Measurements from ENCODE around the gene HLA-DOA. TPM values are rescaled to one million over a fixed set of nuclear protein-coding genes. Genes with fewer than 3 reads are reported as not detected.

HLA-DOA gene
- total RNA-seq, 1 donor, result under 0.01 TPM

DNA sequence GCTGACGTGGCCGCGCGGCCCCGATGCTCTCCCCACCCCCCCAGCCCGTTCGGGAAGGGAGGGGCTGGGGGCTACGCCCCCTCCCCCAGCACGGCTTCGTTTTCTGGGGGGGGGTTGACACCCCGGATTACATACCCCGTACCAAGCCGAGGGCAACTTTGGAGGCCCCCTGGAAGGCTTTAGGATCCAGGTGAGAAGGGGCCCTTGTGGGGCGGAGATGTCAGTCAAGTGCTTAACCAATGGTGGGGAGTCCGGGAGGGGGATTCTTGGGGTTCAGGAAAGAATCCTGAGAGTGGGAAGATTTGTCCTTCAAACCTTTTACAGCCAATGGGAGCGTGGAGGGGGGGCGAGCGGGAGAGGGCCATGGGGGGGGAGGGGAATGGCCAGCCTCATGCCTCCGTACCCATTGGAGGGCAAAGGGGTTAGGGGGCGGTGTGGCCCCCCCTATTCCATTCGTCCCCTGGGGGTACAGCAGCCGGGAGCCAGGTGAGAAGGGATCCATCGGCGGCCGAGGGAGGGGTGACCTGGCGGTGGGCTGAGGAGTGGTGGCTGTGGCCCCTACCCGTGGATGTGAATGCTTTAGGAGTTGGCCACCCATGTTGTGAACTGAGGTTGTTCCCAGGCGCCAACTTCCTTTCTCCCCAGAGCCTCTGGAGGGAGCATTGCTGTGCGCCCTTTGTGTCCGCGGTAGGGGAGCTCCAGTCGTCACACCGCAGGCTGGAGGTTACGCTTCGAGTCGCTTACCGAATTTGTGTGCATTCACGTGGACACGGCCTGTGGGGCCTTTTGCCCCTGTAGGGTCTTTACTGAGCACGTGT, 40.3 kb downstream of the HLA-DOA start:
- H3K4me3 ChIP-seq (ENCODE audit: insufficient read depth, low read length), result peak overlapping the region; percentile 95
- H3K4me1 ChIP-seq (ENCODE audit: insufficient read depth, low read length), result peaks cover 29% of the 10 kb centered on the region
- H3K79me2 ChIP-seq (ENCODE audit: insufficient read depth, low read length), result peaks cover 54% of the 10 kb centered on the region
- H2AFZ ChIP-seq (ENCODE audit: low read length), result peak overlapping the region; percentile 36
- peak overlapping the region; percentile 100 for H3K27ac ChIP-seq (ENCODE audit: low read depth, low read length)
- H3K9me3 ChIP-seq (ENCODE audit: low read depth, low read length), result no peaks in the 10 kb centered on the region
- H4K20me1 ChIP-seq (ENCODE audit: insufficient read depth, low read length), result peaks cover 20% of the 10 kb centered on the region
- peaks cover 19% of the 10 kb centered on the region for H3K36me3 ChIP-seq (ENCODE audit: insufficient read depth, low read length)
- H3K27me3 ChIP-seq (ENCODE audit: insufficient read depth, low read length), result no peaks in the 10 kb centered on the region
- peak overlapping the region; percentile 100 for H3K4me2 ChIP-seq (ENCODE audit: insufficient read depth, low read length)
- TF ChIP-seq, protein P1, sequence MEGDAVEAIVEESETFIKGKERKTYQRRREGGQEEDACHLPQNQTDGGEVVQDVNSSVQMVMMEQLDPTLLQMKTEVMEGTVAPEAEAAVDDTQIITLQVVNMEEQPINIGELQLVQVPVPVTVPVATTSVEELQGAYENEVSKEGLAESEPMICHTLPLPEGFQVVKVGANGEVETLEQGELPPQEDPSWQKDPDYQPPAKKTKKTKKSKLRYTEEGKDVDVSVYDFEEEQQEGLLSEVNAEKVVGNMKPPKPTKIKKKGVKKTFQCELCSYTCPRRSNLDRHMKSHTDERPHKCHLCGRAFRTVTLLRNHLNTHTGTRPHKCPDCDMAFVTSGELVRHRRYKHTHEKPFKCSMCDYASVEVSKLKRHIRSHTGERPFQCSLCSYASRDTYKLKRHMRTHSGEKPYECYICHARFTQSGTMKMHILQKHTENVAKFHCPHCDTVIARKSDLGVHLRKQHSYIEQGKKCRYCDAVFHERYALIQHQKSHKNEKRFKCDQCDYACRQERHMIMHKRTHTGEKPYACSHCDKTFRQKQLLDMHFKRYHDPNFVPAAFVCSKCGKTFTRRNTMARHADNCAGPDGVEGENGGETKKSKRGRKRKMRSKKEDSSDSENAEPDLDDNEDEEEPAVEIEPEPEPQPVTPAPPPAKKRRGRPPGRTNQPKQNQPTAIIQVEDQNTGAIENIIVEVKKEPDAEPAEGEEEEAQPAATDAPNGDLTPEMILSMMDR (IDR thresholded peaks at IDR 0.05; ENCODE audit: extremely low read depth, low read depth, low read length), result peak; percentile 38
- DNase-seq (ENCODE audit: insufficient read length, low spot score, missing footprints), result peak; percentile 94

DNA sequence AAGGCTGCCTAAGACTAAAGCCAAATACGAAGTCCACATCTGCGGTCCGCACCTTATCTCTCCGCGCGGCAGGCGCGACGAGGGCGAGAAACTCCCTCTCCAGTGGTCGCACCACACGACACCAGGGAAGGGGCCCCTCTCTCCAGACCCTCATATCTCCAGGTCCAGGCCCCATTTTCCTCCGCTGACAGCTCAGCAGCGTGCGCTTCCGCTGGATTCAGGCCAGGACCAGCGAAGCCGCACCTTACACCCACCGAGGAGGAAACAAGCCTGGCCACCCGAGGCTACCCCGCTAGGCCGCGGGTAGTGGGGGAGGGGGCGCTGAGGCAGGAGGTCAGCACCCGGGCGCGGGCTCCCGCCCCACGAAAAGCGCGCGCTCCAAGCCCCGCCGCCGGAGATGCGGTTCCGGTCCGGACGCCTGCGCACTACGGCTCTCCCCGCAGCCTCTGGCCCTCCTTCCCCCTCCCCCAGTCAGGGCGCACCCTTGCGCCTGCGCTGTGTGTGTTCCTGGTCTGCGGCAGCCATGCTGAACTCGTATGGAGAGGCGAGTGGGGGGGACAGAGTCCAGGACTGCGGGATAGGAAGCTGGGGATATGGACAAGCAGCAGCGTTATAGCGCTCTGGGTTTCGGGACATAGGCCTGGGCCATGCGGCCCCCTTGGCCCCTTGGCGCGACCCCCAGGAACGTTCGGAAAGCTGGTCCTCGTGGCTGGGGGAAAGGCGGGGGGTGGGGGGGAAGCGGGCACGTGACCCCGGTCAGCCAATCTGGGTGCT, 41.1 kb downstream of the HLA-DOA start, which contains the start of gene BRD2:
Gene BRD2 (plus strand): TSS at position 502 of the 774 bp plus-strand sequence. CDS start 4,305 bp downstream, outside the sequence.
- Histone ChIP-seq H2AFZ (ENCODE audit: low read length) (peak within 1 kb of the TSS; percentile 93), H3K9me3 (ENCODE audit: low read depth, low read length) (no peaks in the 10 kb centered on the region), H3K79me2 (ENCODE audit: insufficient read depth, low read length) (peaks cover 49% of the 10 kb centered on the region), H3K27me3 (ENCODE audit: insufficient read depth, low read length) (no peaks in the 10 kb centered on the region), H4K20me1 (ENCODE audit: insufficient read depth, low read length) (peaks cover 12% of the 10 kb centered on the region), H3K4me1 (ENCODE audit: insufficient read depth, low read length) (peaks cover 29% of the 10 kb centered on the region), H3K36me3 (ENCODE audit: insufficient read depth, low read length) (peaks cover 12% of the 10 kb centered on the region), H3K4me3 (ENCODE audit: insufficient read depth, low read length) (peak within 1 kb of the TSS; percentile 95), H3K27ac (ENCODE audit: low read depth, low read length) (peak within 1 kb of the TSS; percentile 100), H3K4me2 (ENCODE audit: insufficient read depth, low read length) (peak within 1 kb of the TSS; percentile 100)
- DNase-seq (ENCODE audit: insufficient read length, low spot score, missing footprints), result peak; percentile 96
- TF ChIP-seq, protein P1 (IDR thresholded peaks at IDR 0.05; ENCODE audit: extremely low read depth, low read depth, low read length), result no peak

DNA sequence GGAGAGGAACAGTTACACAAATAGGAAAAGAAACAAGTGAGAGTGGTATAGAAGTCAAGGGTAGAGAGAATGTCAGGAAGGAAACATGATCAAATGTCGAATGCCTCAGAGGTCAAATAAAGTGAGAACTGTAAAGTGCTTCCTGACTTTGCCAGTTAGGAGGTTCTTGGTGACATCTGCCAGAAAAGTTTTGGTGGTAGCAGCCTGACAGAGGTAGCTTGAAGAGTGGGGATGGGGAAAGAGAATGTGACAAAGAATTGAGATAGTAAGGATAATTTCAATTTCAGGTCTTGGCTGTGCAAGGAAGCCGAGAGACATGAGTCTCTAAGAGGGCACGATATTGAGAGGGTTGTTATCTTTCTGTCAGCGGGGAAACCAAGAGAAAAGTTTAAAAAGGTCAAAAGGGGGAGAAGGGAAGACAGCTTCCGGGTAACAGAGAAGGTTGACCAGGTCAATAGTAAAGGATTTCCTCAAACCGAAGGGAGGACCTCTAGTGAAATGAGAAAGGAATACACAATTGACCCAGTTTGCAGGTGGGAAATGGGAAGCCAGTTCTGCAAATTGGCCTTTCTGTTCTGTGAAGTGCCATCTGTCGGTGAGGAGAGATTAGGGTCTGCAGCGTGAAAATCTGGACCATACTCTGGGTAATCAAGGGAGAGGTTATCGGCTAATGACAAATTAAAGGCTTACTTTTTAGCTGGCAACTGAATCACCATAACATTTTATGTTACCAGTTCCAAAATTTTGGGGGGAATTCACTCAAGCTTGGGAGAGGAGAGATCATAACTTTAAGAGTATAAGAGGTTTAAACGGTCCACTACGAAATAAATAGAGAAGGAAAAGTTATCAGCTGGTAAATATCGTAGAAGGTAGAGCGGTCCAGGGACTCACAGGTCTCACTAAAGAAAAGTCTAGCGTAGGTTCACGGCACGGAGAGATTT, 42.0 kb downstream of the HLA-DOA start:
- peak overlapping the region; percentile 95 for H3K4me3 ChIP-seq (ENCODE audit: insufficient read depth, low read length)
- H4K20me1 ChIP-seq (ENCODE audit: insufficient read depth, low read length), result peaks cover 4% of the 10 kb centered on the region
- H3K27ac ChIP-seq (ENCODE audit: low read depth, low read length), result peak overlapping the region; percentile 100
- no peaks in the 10 kb centered on the region for H3K9me3 ChIP-seq (ENCODE audit: low read depth, low read length)
- H3K79me2 ChIP-seq (ENCODE audit: insufficient read depth, low read length), result peaks cover 41% of the 10 kb centered on the region
- TF ChIP-seq, protein P1 (IDR thresholded peaks at IDR 0.05; ENCODE audit: extremely low read depth, low read depth, low read length), result peak; percentile 58
- H2AFZ ChIP-seq (ENCODE audit: low read length), result peak overlapping the region; percentile 86
- peaks cover 3% of the 10 kb centered on the region for H3K36me3 ChIP-seq (ENCODE audit: insufficient read depth, low read length)
- H3K4me2 ChIP-seq (ENCODE audit: insufficient read depth, low read length), result peak overlapping the region; percentile 100
- peak; percentile 45 for DNase-seq (ENCODE audit: insufficient read length, low spot score, missing footprints)
- peaks cover 29% of the 10 kb centered on the region for H3K4me1 ChIP-seq (ENCODE audit: insufficient read depth, low read length)
- H3K27me3 ChIP-seq (ENCODE audit: insufficient read depth, low read length), result no peaks in the 10 kb centered on the region

Measured in osteoblast (primary cell).